ENCODE measurements around the gene PRG2. TPM values are rescaled to one million over a fixed set of nuclear protein-coding genes. Genes with fewer than 3 reads are reported as not detected.

PRG2 gene
- polyA plus RNA-seq, 1 donor = 0.24 TPM

GRCh38 chr11:57396744-57397143, 6.3 kb upstream of the PRG2 start:
- DNase-seq = no peak
- H3K9me3 ChIP-seq (ENCODE audit: control insufficient read depth, low read depth, low read length) = no peaks in the 10 kb centered on the region
- peaks cover 23% of the 10 kb centered on the region for H3K27me3 ChIP-seq (ENCODE audit: control insufficient read depth, insufficient read depth, low read length)
- H3K4me3 ChIP-seq (ENCODE audit: low read length) = no peak overlapping the region
- peaks cover 3% of the 10 kb centered on the region for H3K4me1 ChIP-seq (ENCODE audit: control insufficient read depth, insufficient read depth, low read length)
- H3K27ac ChIP-seq (ENCODE audit: low read length) = no peak overlapping the region
- WGBS (ENCODE audit: insufficient coverage, low lambda C conversion rate) = no CpG with 5 or more reads among the region's 2 CpGs
- no peaks in the 10 kb centered on the region for H3K36me3 ChIP-seq (ENCODE audit: control insufficient read depth, insufficient read depth, low read length)

GRCh38 chr11:57395905-57396623, 5.6 kb upstream of the PRG2 start:
- H3K27ac ChIP-seq (ENCODE audit: low read length) = no peak overlapping the region
- peaks cover 26% of the 10 kb centered on the region for H3K27me3 ChIP-seq (ENCODE audit: control insufficient read depth, insufficient read depth, low read length)
- no peak for DNase-seq
- no peak overlapping the region for H3K4me3 ChIP-seq (ENCODE audit: low read length)
- peaks cover 3% of the 10 kb centered on the region for H3K4me1 ChIP-seq (ENCODE audit: control insufficient read depth, insufficient read depth, low read length)
- WGBS (ENCODE audit: insufficient coverage, low lambda C conversion rate) = no CpG with 5 or more reads among the region's 11 CpGs
- H3K36me3 ChIP-seq (ENCODE audit: control insufficient read depth, insufficient read depth, low read length) = no peaks in the 10 kb centered on the region
- no peaks in the 10 kb centered on the region for H3K9me3 ChIP-seq (ENCODE audit: control insufficient read depth, low read depth, low read length)

DNA sequence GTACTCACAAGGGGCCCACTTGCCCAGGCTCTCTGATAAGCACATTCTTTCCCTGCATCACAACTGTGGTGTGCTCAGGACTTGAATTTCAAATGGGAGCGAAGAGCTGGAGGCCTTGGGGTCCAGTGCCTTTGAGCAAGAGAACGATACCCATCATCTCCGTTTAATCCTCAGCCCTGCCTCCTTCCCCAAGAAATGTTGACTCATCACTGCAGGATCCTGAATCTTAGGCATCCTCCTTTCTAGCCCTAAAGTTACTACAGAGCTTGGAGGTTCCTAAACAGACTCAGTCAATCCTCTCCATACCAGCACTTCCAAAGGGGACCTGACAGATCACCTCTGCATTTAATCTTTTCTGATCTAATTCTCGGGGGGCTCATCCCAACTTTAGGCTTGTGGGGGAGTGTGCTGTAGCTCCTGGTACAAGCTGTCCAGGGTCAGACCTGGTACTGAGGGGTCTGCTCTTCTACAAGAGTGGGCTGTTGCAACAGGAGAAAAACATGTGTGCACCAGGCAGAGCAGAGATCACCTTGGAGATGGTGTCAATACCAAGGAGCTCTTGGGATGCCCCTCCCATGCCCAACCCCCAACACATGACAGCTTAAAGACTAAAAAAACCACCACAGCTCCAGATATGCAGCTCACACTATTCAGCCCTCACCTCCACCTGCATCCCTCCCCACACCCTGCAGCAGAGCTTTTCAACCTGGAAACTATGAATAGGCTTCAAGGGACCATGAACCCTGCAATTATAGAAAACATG, 3.9 kb upstream of the PRG2 start:
- no peaks in the 10 kb centered on the region for H3K9me3 ChIP-seq (ENCODE audit: control insufficient read depth, low read depth, low read length)
- no CpG with 5 or more reads among the region's 4 CpGs for WGBS (ENCODE audit: insufficient coverage, low lambda C conversion rate)
- H3K4me1 ChIP-seq (ENCODE audit: control insufficient read depth, insufficient read depth, low read length) = no peaks in the 10 kb centered on the region
- no peak overlapping the region for H3K4me3 ChIP-seq (ENCODE audit: low read length)
- H3K36me3 ChIP-seq (ENCODE audit: control insufficient read depth, insufficient read depth, low read length) = no peaks in the 10 kb centered on the region
- H3K27ac ChIP-seq (ENCODE audit: low read length) = no peak overlapping the region
- H3K27me3 ChIP-seq (ENCODE audit: control insufficient read depth, insufficient read depth, low read length) = peaks cover 32% of the 10 kb centered on the region
- no peak for DNase-seq

DNA sequence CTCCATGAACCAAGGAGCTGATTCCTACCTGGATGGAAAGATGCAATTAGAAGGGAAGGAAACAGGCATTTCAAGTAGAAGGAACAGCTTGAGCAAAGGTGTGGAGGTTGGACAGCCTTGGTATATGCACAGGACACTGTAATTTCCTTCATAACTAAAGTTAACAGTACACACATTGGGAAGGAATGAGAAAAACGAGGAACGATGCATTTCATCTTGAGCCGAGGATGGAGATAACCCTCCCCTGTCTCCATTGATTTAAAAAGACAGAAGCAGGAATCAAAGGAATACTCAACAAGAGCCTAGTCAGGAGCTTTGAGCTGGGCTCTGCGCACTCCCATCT, 2.3 kb upstream of the PRG2 start:
- Histone ChIP-seq H3K36me3 (ENCODE audit: control insufficient read depth, insufficient read depth, low read length) (no peaks in the 10 kb centered on the region), H3K9me3 (ENCODE audit: control insufficient read depth, low read depth, low read length) (no peaks in the 10 kb centered on the region), H3K4me3 (ENCODE audit: low read length) (no peak overlapping the region), H3K27ac (ENCODE audit: low read length) (no peak overlapping the region), H3K27me3 (ENCODE audit: control insufficient read depth, insufficient read depth, low read length) (peaks cover 34% of the 10 kb centered on the region), H3K4me1 (ENCODE audit: control insufficient read depth, insufficient read depth, low read length) (no peaks in the 10 kb centered on the region)
- 67% methylated on average over 1 of the region's 4 CpGs for WGBS (ENCODE audit: insufficient coverage, low lambda C conversion rate)
- no peak for DNase-seq

DNA sequence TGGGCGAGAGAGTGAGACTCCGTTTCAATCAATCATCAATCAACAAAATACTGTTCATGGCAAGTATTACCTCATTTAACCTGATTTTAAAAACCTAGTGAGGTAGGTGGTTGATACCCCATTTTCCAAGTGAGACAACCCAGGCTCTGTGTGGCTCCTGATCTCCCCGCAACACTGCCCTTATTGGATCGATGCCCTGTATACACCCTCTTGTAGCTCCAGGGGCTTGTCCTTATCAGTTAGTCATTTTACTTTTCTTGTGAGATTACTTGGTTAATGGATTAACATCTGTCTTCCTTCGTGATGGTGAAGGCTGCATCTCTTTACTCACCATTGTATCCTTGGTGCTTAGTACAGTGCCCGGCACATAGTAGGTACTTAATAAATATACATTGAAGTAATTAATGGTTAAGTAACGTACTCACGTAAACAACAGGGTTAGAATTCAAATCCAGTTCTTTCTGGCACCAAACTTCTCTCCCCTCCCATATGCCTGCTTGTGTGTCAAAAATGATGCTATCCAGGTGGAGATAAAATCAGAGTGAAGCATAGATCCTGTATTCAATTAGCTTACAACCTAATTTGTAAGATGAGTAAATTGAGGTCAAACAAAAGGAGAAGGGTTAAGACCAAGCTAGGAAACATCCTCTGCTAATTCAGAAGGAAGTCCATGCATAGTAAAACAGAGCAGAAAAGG, 1.8 kb upstream of the PRG2 start:
- no peak overlapping the region for H3K27ac ChIP-seq (ENCODE audit: low read length)
- WGBS (ENCODE audit: insufficient coverage, low lambda C conversion rate) = no CpG with 5 or more reads among the region's 8 CpGs
- no peak for DNase-seq
- H3K9me3 ChIP-seq (ENCODE audit: control insufficient read depth, low read depth, low read length) = no peaks in the 10 kb centered on the region
- no peak overlapping the region for H3K4me3 ChIP-seq (ENCODE audit: low read length)
- no peaks in the 10 kb centered on the region for H3K4me1 ChIP-seq (ENCODE audit: control insufficient read depth, insufficient read depth, low read length)
- H3K36me3 ChIP-seq (ENCODE audit: control insufficient read depth, insufficient read depth, low read length) = no peaks in the 10 kb centered on the region
- peaks cover 36% of the 10 kb centered on the region for H3K27me3 ChIP-seq (ENCODE audit: control insufficient read depth, insufficient read depth, low read length)

GRCh38 chr11:57391539-57391938, 1.1 kb upstream of the PRG2 start:
- DNase-seq = no peak
- no peaks in the 10 kb centered on the region for H3K9me3 ChIP-seq (ENCODE audit: control insufficient read depth, low read depth, low read length)
- H3K27ac ChIP-seq (ENCODE audit: low read length) = no peak overlapping the region
- peaks cover 36% of the 10 kb centered on the region for H3K27me3 ChIP-seq (ENCODE audit: control insufficient read depth, insufficient read depth, low read length)
- H3K36me3 ChIP-seq (ENCODE audit: control insufficient read depth, insufficient read depth, low read length) = no peaks in the 10 kb centered on the region
- no peak overlapping the region for H3K4me3 ChIP-seq (ENCODE audit: low read length)
- WGBS (ENCODE audit: insufficient coverage, low lambda C conversion rate) = no CpG with 5 or more reads among the region's 2 CpGs
- H3K4me1 ChIP-seq (ENCODE audit: control insufficient read depth, insufficient read depth, low read length) = no peaks in the 10 kb centered on the region

- Histone ChIP-seq H3K27ac (ENCODE audit: low read length) (no peak overlapping the region), H3K4me1 (ENCODE audit: control insufficient read depth, insufficient read depth, low read length) (no peaks in the 10 kb centered on the region), H3K36me3 (ENCODE audit: control insufficient read depth, insufficient read depth, low read length) (no peaks in the 10 kb centered on the region), H3K4me3 (ENCODE audit: low read length) (no peak overlapping the region), H3K27me3 (ENCODE audit: control insufficient read depth, insufficient read depth, low read length) (peaks cover 36% of the 10 kb centered on the region), H3K9me3 (ENCODE audit: control insufficient read depth, low read depth, low read length) (no peaks in the 10 kb centered on the region)
- no peak for DNase-seq
- WGBS (ENCODE audit: insufficient coverage, low lambda C conversion rate) = 100% methylated on average over 2 of the region's 3 CpGs
Observed at GRCh38 chr11:57391111-57391510, 661 bp upstream of the PRG2 start.

DNA sequence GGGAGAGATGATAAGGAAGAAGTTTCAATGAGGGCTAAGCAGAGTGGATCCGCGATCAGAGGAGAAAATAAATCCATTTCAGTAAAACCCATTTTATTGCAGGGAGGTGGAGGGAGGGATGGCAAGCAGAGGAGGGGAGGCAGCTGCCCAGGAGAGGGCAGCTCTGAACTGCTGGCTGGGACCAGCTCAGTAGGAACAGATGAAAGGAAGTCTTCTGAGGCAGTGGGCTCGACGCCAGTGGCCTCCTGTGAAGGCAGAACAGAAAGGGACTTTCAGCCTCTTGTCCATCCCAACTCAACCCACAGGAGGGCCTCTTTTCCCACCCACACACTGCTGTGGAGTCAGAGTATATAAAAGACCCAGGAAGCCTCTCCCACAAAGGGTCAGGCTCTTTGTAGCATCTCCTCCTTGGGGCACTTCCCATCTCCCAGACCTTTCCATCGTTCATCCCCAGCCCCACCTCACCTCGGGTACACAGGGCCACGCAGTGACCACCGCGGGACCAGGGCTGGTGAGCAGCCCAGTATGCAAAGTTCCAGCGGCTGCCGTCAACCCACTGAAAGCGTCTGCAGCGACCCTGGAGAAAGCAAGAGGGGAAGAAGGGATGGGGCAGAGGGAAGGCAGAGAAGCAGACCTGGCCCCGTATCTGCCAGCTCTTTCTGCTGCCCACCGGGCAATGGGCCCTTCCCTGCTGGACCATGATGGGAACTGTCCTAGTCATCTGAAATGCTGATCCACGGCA, 3.0 kb downstream of the PRG2 start:
- Histone ChIP-seq H3K27me3 (ENCODE audit: control insufficient read depth, insufficient read depth, low read length) (peaks cover 24% of the 10 kb centered on the region), H3K36me3 (ENCODE audit: control insufficient read depth, insufficient read depth, low read length) (no peaks in the 10 kb centered on the region), H3K9me3 (ENCODE audit: control insufficient read depth, low read depth, low read length) (no peaks in the 10 kb centered on the region), H3K4me1 (ENCODE audit: control insufficient read depth, insufficient read depth, low read length) (no peaks in the 10 kb centered on the region), H3K27ac (ENCODE audit: low read length) (no peak overlapping the region), H3K4me3 (ENCODE audit: low read length) (no peak overlapping the region)
- no peak for DNase-seq
- WGBS (ENCODE audit: insufficient coverage, low lambda C conversion rate) = no CpG with 5 or more reads among the region's 16 CpGs

- no peak for DNase-seq
- peaks cover 24% of the 10 kb centered on the region for H3K27me3 ChIP-seq (ENCODE audit: control insufficient read depth, insufficient read depth, low read length)
- 80% methylated on average over 1 of the region's 5 CpGs for WGBS (ENCODE audit: insufficient coverage, low lambda C conversion rate)
- no peaks in the 10 kb centered on the region for H3K36me3 ChIP-seq (ENCODE audit: control insufficient read depth, insufficient read depth, low read length)
- H3K27ac ChIP-seq (ENCODE audit: low read length) = no peak overlapping the region
- no peaks in the 10 kb centered on the region for H3K4me1 ChIP-seq (ENCODE audit: control insufficient read depth, insufficient read depth, low read length)
- H3K9me3 ChIP-seq (ENCODE audit: control insufficient read depth, low read depth, low read length) = no peaks in the 10 kb centered on the region
- H3K4me3 ChIP-seq (ENCODE audit: low read length) = no peak overlapping the region
Observed at GRCh38 chr11:57386178-57386940, 4.1 kb downstream of the PRG2 start.
